HCT116 (cell line): ENCODE results near the gene CDK9. TPM values are rescaled to one million over a fixed set of nuclear protein-coding genes. Genes with fewer than 3 reads are reported as not detected.

Experiments used
- ATAC-seq: fragments of 200-7000 bp; cut with Tn5 transposase; 2 replicates; pipeline ENCODE4 v1.9.1; 2020; ENCODE audit warnings: mild to moderate bottlenecking, moderate library complexity
- BruUV-seq: library from RNA; stranded (reverse); fragments of 400-500 nt; replicated peaks from 2 replicates; lab custom pipeline; 2021; lab: Mats Ljungman, UMichigan
- CTCF ChIA-PET: fragments of 300-600 bp; sonication (Branson Sonifier 250); formaldehyde crosslinking; loops from one replicate; lab custom pipeline; 2021; ENCODE audit warnings: antibody characterized with exemption; lab: Charles Lee
- POLR2A ChIA-PET: fragments of 300-600, 350-600 bp; sonication (Branson Sonifier 250); formaldehyde crosslinking; loops from one replicate; lab custom pipeline; 2021; ENCODE audit warnings: antibody characterized with exemption; lab: Charles Lee
- RAD21 ChIA-PET, 2 experiments: fragments of 300-600 bp; sonication (Branson Sonifier 250); formaldehyde crosslinking; loops; one replicate each; lab custom pipeline; 2023; ENCODE audit warnings: low total read pairs in 2 of 2; ENCODE audit not compliant: uncharacterized antibody in 2 of 2, unreplicated experiment in 2 of 2, low non-redundant PET in 1 of 2; lab: Charles Lee
- DNase-seq: peaks from one replicate; pipeline ENCODE4 v3.0.0-alpha.2; 2010; ENCODE audit warnings: low read depth, low spot score
- H2AFZ ChIP-seq: fragments of 200-600 bp; shearing (Covaris generic), sonication (generic); 2 replicates; pipeline ENCODE4 v1.6.1; 2017; ENCODE audit warnings: low read depth, mixed run types, mixed read lengths, antibody characterized with exemption, low read length; ENCODE audit not compliant: poor library complexity, severe bottlenecking
- H3K27ac ChIP-seq: 2 replicates; pipeline ENCODE4 v1.5.1; 2012; ENCODE audit warnings: low read depth, low read length
- H3K27me3 ChIP-seq: fragments of 200-600 bp; sonication (generic); 2 replicates; pipeline ENCODE4 v1.6.1; 2016; ENCODE audit warnings: mixed run types, low read length, mixed read lengths; ENCODE audit not compliant: insufficient read depth
- H3K36me3 ChIP-seq, 2 experiments: fragments of 200-500 bp in 1 of 2; fragments of 200-600 bp in 1 of 2; sonication (Bioruptor generic) in 1 of 2; sonication (generic) in 1 of 2; 2 replicates each; pipeline versions ENCODE4 v1.5.1 to v1.6.1; 2014 to 2016; ENCODE audit warnings: low read length in 2 of 2, inconsistent platforms in 1 of 2, mixed read lengths in 1 of 2, mixed run types in 1 of 2; ENCODE audit not compliant: insufficient read depth in 2 of 2, control insufficient read depth in 1 of 2
- H3K4me1 ChIP-seq, 2 experiments: fragments of 200-600 bp in 1 of 2; sonication (generic) in 1 of 2; 2 replicates each; pipeline versions ENCODE4 v1.5.1 to v1.6.1; 2012 to 2017; ENCODE audit warnings: low read length in 2 of 2, inconsistent platforms in 1 of 2, mild to moderate bottlenecking in 1 of 2, mixed read lengths in 1 of 2, mixed run types in 1 of 2, moderate library complexity in 1 of 2; ENCODE audit not compliant: insufficient read depth in 2 of 2, control insufficient read depth in 1 of 2
- H3K4me2 ChIP-seq: fragments of 200-600 bp; sonication (generic); 2 replicates; pipeline ENCODE4 v1.6.1; 2017; ENCODE audit warnings: mixed run types, low read length, mixed read lengths
- H3K4me3 ChIP-seq, 2 experiments: fragments of 200-600 bp in 1 of 2; sonication (generic) in 1 of 2; replicated peaks in 1 of 2; 2 replicates each; pipeline ENCODE4 v1.5.1; 2011 to 2016; ENCODE audit warnings: low read length in 2 of 2, control low read depth in 1 of 2, low read depth in 1 of 2, mild to moderate bottlenecking in 1 of 2, mixed read lengths in 1 of 2, mixed run types in 1 of 2
- H3K79me2 ChIP-seq: fragments of 200-600 bp; sonication (generic); 2 replicates; pipeline ENCODE4 v1.6.1; 2017; ENCODE audit warnings: mild to moderate bottlenecking, mixed run types, low read length, moderate library complexity, mixed read lengths; ENCODE audit not compliant: insufficient read depth
- H3K9ac ChIP-seq: fragments of 200-600 bp; sonication (generic); 2 replicates; pipeline ENCODE4 v1.6.1; 2016; ENCODE audit warnings: low read length, mixed read lengths
- H3K9me2 ChIP-seq: fragments of 200-600 bp; sonication (generic), shearing (Covaris generic); 2 replicates; pipeline ENCODE4 v1.6.1; 2017; ENCODE audit warnings: mixed run types, mild to moderate bottlenecking, moderate library complexity; ENCODE audit not compliant: insufficient read depth
- H3K9me3 ChIP-seq, 2 experiments: fragments of 200-500 bp in 1 of 2; fragments of 200-600 bp in 1 of 2; sonication (Bioruptor generic) in 1 of 2; sonication (generic) in 1 of 2; 2 replicates each; pipeline ENCODE4 v1.6.1; 2014 to 2017; ENCODE audit warnings: low read length in 2 of 2, mixed read lengths in 2 of 2, inconsistent platforms in 1 of 2, low read depth in 1 of 2, mild to moderate bottlenecking in 1 of 2, mixed run types in 1 of 2, moderate library complexity in 1 of 2; ENCODE audit not compliant: control insufficient read depth in 1 of 2, insufficient read depth in 1 of 2
- H4K20me1 ChIP-seq: fragments of 200-600 bp; sonication (generic), shearing (Covaris generic); 2 replicates; pipeline ENCODE4 v1.6.1; 2017; ENCODE audit warnings: mixed run types, mild to moderate bottlenecking, moderate library complexity; ENCODE audit not compliant: insufficient read depth
- ATF3 ChIP-seq: IDR thresholded peaks from 2 replicates; pipeline ENCODE4 v1.6.1; 2012
- CBX3 ChIP-seq: IDR thresholded peaks from 2 replicates; pipeline ENCODE4 v1.6.1; 2012; ENCODE audit warnings: low read depth
- CEBPB ChIP-seq: IDR thresholded peaks from 2 replicates; pipeline ENCODE4 v1.6.1; 2012; ENCODE audit warnings: low read depth
- CTCF ChIP-seq, 3 experiments: fragments of 200-600 bp in 1 of 3; sonication (generic) in 1 of 3; IDR thresholded peaks in 2 of 3; conservative IDR thresholded peaks in 1 of 3; 2 replicates each; pipeline ENCODE4 v1.5.1; 2012 to 2017; ENCODE audit warnings: low read depth in 2 of 3, low read length in 2 of 3, antibody characterized with exemption in 1 of 3, borderline replicate concordance in 1 of 3, control low read depth in 1 of 3, mild to moderate bottlenecking in 1 of 3, mixed read lengths in 1 of 3, mixed run types in 1 of 3, moderate library complexity in 1 of 3; ENCODE audit not compliant: insufficient read depth in 1 of 3
- EGR1 ChIP-seq: IDR thresholded peaks from 2 replicates; pipeline ENCODE4 v1.6.1; 2012; ENCODE audit warnings: low read depth
- ELF1 ChIP-seq: IDR thresholded peaks from 2 replicates; pipeline ENCODE4 v1.6.1; 2012; ENCODE audit warnings: low read depth, borderline replicate concordance
- EZH2 ChIP-seq: fragments of 200-600 bp; sonication (generic); IDR thresholded peaks from 2 replicates; pipeline ENCODE4 v1.6.1; 2017; ENCODE audit warnings: antibody characterized with exemption, mixed run types
- EZH2phosphoT487 ChIP-seq: fragments of 200-600 bp; IDR thresholded peaks from 2 replicates; pipeline ENCODE4 v1.6.1; 2018; ENCODE audit warnings: antibody characterized with exemption, borderline replicate concordance
- POLR2A ChIP-seq: IDR thresholded peaks from 2 replicates; pipeline ENCODE4 v1.7.0; 2011; ENCODE audit warnings: borderline replicate concordance; ENCODE audit not compliant: insufficient read depth, insufficient read length; ENCODE audit errors: extremely low read depth
- POLR2AphosphoS5 ChIP-seq: IDR thresholded peaks from 2 replicates; pipeline ENCODE4 v1.6.1; 2011; ENCODE audit warnings: mild to moderate bottlenecking, low read depth, low read length, moderate library complexity
- RAD21 ChIP-seq: IDR thresholded peaks from 2 replicates; pipeline ENCODE4 v1.6.1; 2012; ENCODE audit warnings: low read depth, mild to moderate bottlenecking
- REST ChIP-seq: IDR thresholded peaks from 2 replicates; pipeline ENCODE4 v1.6.1; 2012; ENCODE audit warnings: low read depth
- SP1 ChIP-seq: IDR thresholded peaks from 2 replicates; pipeline ENCODE4 v1.6.1; 2012; ENCODE audit warnings: low read depth
- SRF ChIP-seq: IDR thresholded peaks from 2 replicates; pipeline ENCODE4 v1.6.1; 2012; ENCODE audit warnings: low read depth
- TCF7L2 ChIP-seq: IDR thresholded peaks from 2 replicates; pipeline ENCODE4 v1.7.0; 2011; ENCODE audit warnings: borderline replicate concordance, inconsistent platforms; ENCODE audit not compliant: insufficient read depth, insufficient read length; ENCODE audit errors: extremely low read depth
- YY1 ChIP-seq: IDR thresholded peaks from 2 replicates; pipeline ENCODE4 v1.6.1; 2011; ENCODE audit warnings: low read length, low read depth, moderate library complexity, mild to moderate bottlenecking; ENCODE audit not compliant: insufficient replicate concordance; ENCODE audit errors: extremely low read depth
- ZNF274 ChIP-seq: fragments of 200-500 bp; sonication (Bioruptor generic); IDR thresholded peaks from 2 replicates; pipeline ENCODE4 v1.6.1; 2014; ENCODE audit warnings: mild to moderate bottlenecking, low read depth, low read length, inconsistent platforms
- intact Hi-C: fragments of 100-400 bp; cut with micrococcal nuclease; formaldehyde crosslinking; loops from 2 replicates; pipeline ENCODE4 v1.10.0; 2022
- total RNA-seq: library from RNA; stranded (reverse); gene quantifications from one replicate; pipeline ENCODE4 v1.2.1, GENCODE V29; 2021; ENCODE audit not compliant: unreplicated experiment

CDK9 gene
- total RNA-seq, 1 experiment from 2014 or later = 102 TPM

GRCh38 chr9:127778280-127779135 is 7.3 kb upstream of the CDK9 start, which contains the start of gene SH2D3C:
Gene SH2D3C, minus strand, starts transcription at chr9:127778666. Its CDS starts 39 bp downstream, at chr9:127778627.
- TF ChIP-seq POLR2AphosphoS5 (no peak), ELF1 (no peak), RAD21 (no peak), EZH2phosphoT487 (no peak), ZNF274 (no peak), SP1 (no peak), EGR1 (no peak), SRF (no peak), ATF3 (no peak), EZH2 (no peak), CTCF (IDR thresholded peaks at IDR 0.05 in 2 of 3, conservative IDR thresholded peaks at IDR 0.05 in 1 of 3; ENCODE audit: borderline replicate concordance in 1 of 3, insufficient read depth in 1 of 3, low read depth in 2 of 3, low read length in 2 of 3) (no peak), TCF7L2 (no peak), POLR2A (no peak), CBX3 (no peak), CEBPB (no peak), YY1 (no peak), REST (no peak)
- TF ChIP-seq, all 23 proteins: peak for 0
- Histone ChIP-seq H3K36me3 (no peaks in the 10 kb centered on the region), H3K4me1 (peaks cover 0 to 2% of the 10 kb centered on the region in 2 experiments; a peak in 2 of 4 replicates), H3K27me3 (no peaks in the 10 kb centered on the region), H3K9me2 (no peaks in the 10 kb centered on the region), H4K20me1 (no peaks in the 10 kb centered on the region), H3K9ac (no peak within 1 kb of the TSS), H3K79me2 (no peaks in the 10 kb centered on the region), H3K9me3 (no peaks in the 10 kb centered on the region), H3K4me3 (no peak within 1 kb of the TSS), H3K27ac (no peak within 1 kb of the TSS), H2AFZ (no peak within 1 kb of the TSS), H3K4me2 (no peak within 1 kb of the TSS)
- ATAC-seq (no peak), DNase-seq (no peak)
- intact Hi-C loops = no loop called here
- POLR2A ChIA-PET = no interaction called here
- CTCF ChIA-PET = interaction anchor here (1.0 kb wide), 1 partner anchor 44 kb away, joined by 3 read pairs; the partner anchor contains the start of gene TOR2A
- BruUV-seq = no TSS peak
- RAD21 ChIA-PET = no interaction called here
